CD14-positive monocyte (primary cell): ENCODE data around the gene UBQLN1. TPM values are rescaled to one million over a fixed set of nuclear protein-coding genes. Genes with fewer than 3 reads are reported as not detected.

Experiments used
- DNase-seq, 3 donors: peaks; one replicate each; pipeline ENCODE4 v3.0.0-alpha.2; 2011 to 2022
- H2AFZ ChIP-seq: 2 replicates; pipeline ENCODE4 v1.6.0; 2012; ENCODE audit warnings: mild to moderate bottlenecking, low read depth, low read length, inconsistent platforms; ENCODE audit not compliant: insufficient read depth, poor library complexity, severe bottlenecking
- H3K27ac ChIP-seq, 2 donors: 1 replicate in 1 of 2; 2 replicates in 1 of 2; pipeline ENCODE4 v1.5.1; 2012 to 2013; ENCODE audit warnings: low read length in 2 of 2, control low read depth in 1 of 2, inconsistent platforms in 1 of 2, low read depth in 1 of 2, mild to moderate bottlenecking in 1 of 2
- H3K27me3 ChIP-seq, 2 donors: one replicate each; pipeline versions ENCODE4 v1.6.0 to v1.6.1; 2011 to 2013; ENCODE audit warnings: low read length in 2 of 2; ENCODE audit not compliant: control insufficient read depth in 2 of 2, insufficient read depth in 2 of 2
- H3K36me3 ChIP-seq, 2 donors: replicated peaks in 1 of 2; 1 replicate in 1 of 2; 2 replicates in 1 of 2; pipeline versions ENCODE4 v1.5.1 to v1.6.1; 2012 to 2013; ENCODE audit warnings: low read length in 2 of 2, control low read depth in 1 of 2, inconsistent platforms in 1 of 2, mild to moderate bottlenecking in 1 of 2; ENCODE audit not compliant: insufficient read depth in 2 of 2, control insufficient read depth in 1 of 2
- H3K4me1 ChIP-seq, 2 donors: 1 replicate in 1 of 2; 2 replicates in 1 of 2; pipeline versions ENCODE4 v1.5.1 to v1.6.1; 2012 to 2013; ENCODE audit warnings: low read length in 2 of 2, control low read depth in 1 of 2, inconsistent platforms in 1 of 2, mild to moderate bottlenecking in 1 of 2, moderate library complexity in 1 of 2; ENCODE audit not compliant: insufficient read depth in 2 of 2, control insufficient read depth in 1 of 2
- H3K4me2 ChIP-seq: replicated peaks from 2 replicates; pipeline ENCODE3; 2012; ENCODE audit warnings: low read length, moderate library complexity, mild to moderate bottlenecking; ENCODE audit not compliant: poor library complexity, severe bottlenecking; ENCODE audit errors: extremely low read depth
- H3K4me3 ChIP-seq, 3 experiments: fragments of 200-600 bp in 1 of 3; sonication (generic) in 1 of 3; replicated peaks in 1 of 3; 1 replicate in 2 of 3; 2 replicates in 1 of 3; pipeline ENCODE4 v1.5.1; 2011 to 2013; ENCODE audit warnings: low read length in 3 of 3, mild to moderate bottlenecking in 3 of 3, control low read depth in 2 of 3, low read depth in 2 of 3, inconsistent platforms in 1 of 3, moderate library complexity in 1 of 3
- H3K79me2 ChIP-seq: 2 replicates; pipeline ENCODE4 v1.6.0; 2012; ENCODE audit warnings: mild to moderate bottlenecking, control low read depth, inconsistent platforms, low read length, moderate library complexity; ENCODE audit not compliant: insufficient read depth
- H3K9ac ChIP-seq: 2 replicates; pipeline ENCODE4 v1.6.0; 2017; ENCODE audit warnings: low read length, mild to moderate bottlenecking; ENCODE audit not compliant: insufficient read depth, poor library complexity, severe bottlenecking
- H3K9me3 ChIP-seq, 2 donors: replicated peaks in 1 of 2; 1 replicate in 1 of 2; 2 replicates in 1 of 2; pipeline versions ENCODE4 v1.5.1 to v1.6.1; 2012 to 2013; ENCODE audit warnings: low read length in 2 of 2, control low read depth in 1 of 2; ENCODE audit not compliant: control insufficient read depth in 1 of 2, insufficient read depth in 1 of 2
- H4K20me1 ChIP-seq: 2 replicates; pipeline ENCODE4 v1.6.0; 2012; ENCODE audit warnings: mild to moderate bottlenecking, low read length, control low read depth, moderate library complexity; ENCODE audit not compliant: insufficient read depth
- H3K27ac Mint-ChIP-seq, 7 donors: one replicate each; pipeline ENCODE4 v1.8.0; 2020; ENCODE audit warnings: mild to moderate bottlenecking in 7 of 7, mixed read lengths in 7 of 7, moderate library complexity in 6 of 7, inconsistent platforms in 2 of 7
- H3K27me3 Mint-ChIP-seq, 3 donors: one replicate each; pipeline ENCODE4 v1.8.0; 2021 to 2022; ENCODE audit warnings: low read depth in 3 of 3, mild to moderate bottlenecking in 3 of 3, mixed read lengths in 3 of 3, moderate library complexity in 3 of 3, inconsistent platforms in 1 of 3
- H3K36me3 Mint-ChIP-seq, 2 donors: one replicate each; pipeline ENCODE4 v1.8.0; 2020; ENCODE audit warnings: mixed read lengths in 2 of 2, inconsistent platforms in 1 of 2, mild to moderate bottlenecking in 1 of 2
- H3K4me1 Mint-ChIP-seq: one replicate; pipeline ENCODE4 v1.8.0; 2020; ENCODE audit warnings: mild to moderate bottlenecking, mixed read lengths
- H3K4me3 Mint-ChIP-seq, 2 donors: one replicate each; pipeline ENCODE4 v1.8.0; 2020; ENCODE audit warnings: mild to moderate bottlenecking in 2 of 2, mixed read lengths in 2 of 2, moderate library complexity in 1 of 2
- H3K9me3 Mint-ChIP-seq, 7 donors: one replicate each; pipeline ENCODE4 v1.8.0; 2020 to 2022; ENCODE audit warnings: mixed read lengths in 7 of 7, mild to moderate bottlenecking in 6 of 7, moderate library complexity in 6 of 7, inconsistent platforms in 2 of 7
- WGBS: methylation state at CpG from one replicate; pipeline ENCODE4 v1.1.5; 2013; ENCODE audit warnings: missing lambda C conversion rate; ENCODE audit not compliant: insufficient coverage; 5-methylcytosine and 5-hydroxymethylcytosine counted together
- intact Hi-C, 2 donors: fragments of 100-400 bp; cut with micrococcal nuclease; formaldehyde crosslinking; loops; one replicate each; pipeline versions ENCODE4 v1.15.0 to v1.15.1; 2023
- polyA plus RNA-seq, 3 donors: library from polyadenylated mRNA; depleted of rRNA in 1 of 3; unstranded in 2 of 3; stranded (reverse) in 1 of 3; fragments of 300-500 nt in 2 of 3; fragments of >200 nt in 1 of 3; fragmentation: Illumina TruSeq in 2 of 3; gene quantifications; 1 replicate in 2 of 3; 2 replicates in 1 of 3; pipeline ENCODE4 v1.2.3, GENCODE V29; 2012 to 2021
- TF ChIP-seq, protein P1 (sequence below): fragments of 200-600 bp; IDR thresholded peaks from one replicate; pipeline ENCODE4 v1.8.0; 2022; ENCODE audit warnings: antibody characterized with exemption, mild to moderate bottlenecking

UBQLN1 gene
- polyA plus RNA-seq, 3 donors, result 45.9 to 52.9 (median 46.9) TPM

DNA sequence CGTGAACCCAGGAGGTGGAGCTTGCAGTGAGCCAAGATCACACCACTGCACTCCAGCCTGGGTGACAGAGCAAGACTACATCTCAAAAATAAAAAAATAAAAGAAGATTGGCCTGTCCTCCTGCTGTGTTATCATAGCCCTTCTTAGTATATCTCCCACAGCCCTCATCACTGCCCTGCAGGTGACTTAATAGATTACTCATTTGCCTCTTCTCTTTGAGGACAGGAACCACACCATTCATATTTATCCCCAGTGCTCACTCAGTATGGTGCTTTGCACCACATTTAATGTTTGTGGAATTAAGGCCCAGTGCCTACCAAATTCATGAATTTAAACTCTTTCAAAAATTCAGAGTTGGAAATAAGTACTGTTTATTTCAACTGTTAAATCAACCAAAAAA, 74.5 kb downstream of the UBQLN1 start:
- TF ChIP-seq, protein P1, sequence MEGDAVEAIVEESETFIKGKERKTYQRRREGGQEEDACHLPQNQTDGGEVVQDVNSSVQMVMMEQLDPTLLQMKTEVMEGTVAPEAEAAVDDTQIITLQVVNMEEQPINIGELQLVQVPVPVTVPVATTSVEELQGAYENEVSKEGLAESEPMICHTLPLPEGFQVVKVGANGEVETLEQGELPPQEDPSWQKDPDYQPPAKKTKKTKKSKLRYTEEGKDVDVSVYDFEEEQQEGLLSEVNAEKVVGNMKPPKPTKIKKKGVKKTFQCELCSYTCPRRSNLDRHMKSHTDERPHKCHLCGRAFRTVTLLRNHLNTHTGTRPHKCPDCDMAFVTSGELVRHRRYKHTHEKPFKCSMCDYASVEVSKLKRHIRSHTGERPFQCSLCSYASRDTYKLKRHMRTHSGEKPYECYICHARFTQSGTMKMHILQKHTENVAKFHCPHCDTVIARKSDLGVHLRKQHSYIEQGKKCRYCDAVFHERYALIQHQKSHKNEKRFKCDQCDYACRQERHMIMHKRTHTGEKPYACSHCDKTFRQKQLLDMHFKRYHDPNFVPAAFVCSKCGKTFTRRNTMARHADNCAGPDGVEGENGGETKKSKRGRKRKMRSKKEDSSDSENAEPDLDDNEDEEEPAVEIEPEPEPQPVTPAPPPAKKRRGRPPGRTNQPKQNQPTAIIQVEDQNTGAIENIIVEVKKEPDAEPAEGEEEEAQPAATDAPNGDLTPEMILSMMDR, result no peak
- H3K36me3 Mint-ChIP-seq, result peaks cover 8 to 18% of the 10 kb centered on the region in 2 donors
- Histone ChIP-seq H3K9ac (no peak overlapping the region), H3K4me3 (no peak overlapping the region), H3K27ac (no peak overlapping the region), H3K36me3 (peaks cover 0 to 2% of the 10 kb centered on the region in 2 donors), H4K20me1 (no peaks in the 10 kb centered on the region), H3K4me1 (no peaks in the 10 kb centered on the region), H2AFZ (no peak overlapping the region), H3K27me3 (no peaks in the 10 kb centered on the region), H3K4me2 (no peak overlapping the region), H3K79me2 (no peaks in the 10 kb centered on the region), H3K9me3 (no peaks in the 10 kb centered on the region)
- H3K27me3 Mint-ChIP-seq, result peaks cover 0 to 2% (median 0%) of the 10 kb centered on the region in 3 donors
- no peak overlapping the region for H3K4me3 Mint-ChIP-seq
- H3K9me3 Mint-ChIP-seq, result peaks cover 0 to 3% (median 0%) of the 10 kb centered on the region in 7 donors
- peaks cover 3% of the 10 kb centered on the region for H3K4me1 Mint-ChIP-seq
- intact Hi-C loops, result no loop called here
- no peak for DNase-seq
- WGBS, result no CpG with 5 or more reads among the region's 1 CpG
- no peak overlapping the region for H3K27ac Mint-ChIP-seq

- peak overlapping the region in 1 of 7 donors; percentile 52 for H3K27ac Mint-ChIP-seq
- Histone ChIP-seq H3K4me2 (no peak overlapping the region), H3K27ac (no peak overlapping the region), H3K9ac (no peak overlapping the region), H3K36me3 (peaks cover 4 to 12% of the 10 kb centered on the region in 2 donors), H3K4me1 (no peaks in the 10 kb centered on the region), H3K9me3 (no peaks in the 10 kb centered on the region), H4K20me1 (no peaks in the 10 kb centered on the region), H3K4me3 (no peak overlapping the region), H3K27me3 (no peaks in the 10 kb centered on the region), H2AFZ (no peak overlapping the region), H3K79me2 (no peaks in the 10 kb centered on the region)
- TF ChIP-seq, protein P1, result no peak
- intact Hi-C loops, result no loop called here
- H3K4me3 Mint-ChIP-seq, result no peak overlapping the region
- 97% methylated on average over 5 of the region's 11 CpGs for WGBS
- peaks cover 0 to 2% (median 0%) of the 10 kb centered on the region in 3 donors for H3K27me3 Mint-ChIP-seq
- no peak for DNase-seq
- H3K4me1 Mint-ChIP-seq, result peaks cover 3% of the 10 kb centered on the region
- H3K9me3 Mint-ChIP-seq, result peaks cover 0 to 3% (median 0%) of the 10 kb centered on the region in 7 donors
- peaks cover 18 to 33% of the 10 kb centered on the region in 2 donors for H3K36me3 Mint-ChIP-seq
Observed at GRCh38 chr9:83630938-83631457, 76.8 kb downstream of the UBQLN1 start.
